Measurements from ENCODE around the gene TCN2. TPM values are rescaled to one million over a fixed set of nuclear protein-coding genes. Genes with fewer than 3 reads are reported as not detected.

The TCN2 gene
- total RNA-seq, 1 experiment from 2014 or later, result 7.3 TPM

DNA sequence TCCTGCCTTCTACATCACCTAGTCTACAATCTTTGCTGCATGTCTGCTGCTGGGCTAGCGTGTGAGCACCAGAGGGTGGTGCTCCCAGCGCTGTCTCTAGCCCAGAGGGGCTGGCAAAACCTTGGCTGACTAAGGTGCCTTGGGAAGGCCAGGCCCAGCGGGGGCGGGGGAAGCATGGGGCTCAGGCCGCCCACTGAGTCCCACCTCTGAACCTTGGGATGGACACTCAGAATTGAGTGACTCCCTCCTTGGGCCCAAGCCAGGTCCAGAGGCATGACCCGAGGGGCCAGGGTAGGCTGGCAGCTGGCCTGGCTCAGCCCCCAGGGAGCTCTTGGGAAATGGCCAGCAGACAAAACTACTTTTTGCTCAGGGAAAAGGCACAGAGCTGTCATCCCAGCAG is 24.9 kb upstream of the TCN2 start:
- no peaks in the 10 kb centered on the region for H3K27me3 ChIP-seq (replicated peaks; ENCODE audit: insufficient read depth, low read depth, low read length, poor library complexity)
- H3K36me3 ChIP-seq (ENCODE audit: insufficient read depth, low read length, poor library complexity, severe bottlenecking), result peaks cover 96% of the 10 kb centered on the region
- H3K27ac ChIP-seq (ENCODE audit: low read depth, low read length, poor library complexity, severe bottlenecking), result no peak overlapping the region
- BruUV-seq (replicated peaks), result no TSS peak
- CTCF ChIA-PET, result no interaction called here
- no peak for DNase-seq (ENCODE audit: low spot score)
- POLR2A ChIA-PET (ENCODE audit: low non-redundant PET), result no interaction called here
- intact Hi-C loops (cut with micrococcal nuclease; ENCODE audit: unreplicated experiment), result no loop called here
- H3K4me3 ChIP-seq (ENCODE audit: low read depth, low read length, poor library complexity, severe bottlenecking), result no peak overlapping the region
- no peaks in the 10 kb centered on the region for H3K9me3 ChIP-seq (ENCODE audit: low read depth, low read length, poor library complexity, severe bottlenecking)
- no peaks in the 10 kb centered on the region for H3K4me1 ChIP-seq (ENCODE audit: insufficient read depth, low read length, poor library complexity, severe bottlenecking)
- TF ChIP-seq CTCF (conservative IDR thresholded peaks at IDR 0.05; ENCODE audit: low read depth, low read length), result no peak
- TF ChIP-seq EZH2 (IDR thresholded peaks at IDR 0.05; ENCODE audit: borderline replicate concordance, low read depth, low read length, poor library complexity, severe bottlenecking), result no peak

DNA sequence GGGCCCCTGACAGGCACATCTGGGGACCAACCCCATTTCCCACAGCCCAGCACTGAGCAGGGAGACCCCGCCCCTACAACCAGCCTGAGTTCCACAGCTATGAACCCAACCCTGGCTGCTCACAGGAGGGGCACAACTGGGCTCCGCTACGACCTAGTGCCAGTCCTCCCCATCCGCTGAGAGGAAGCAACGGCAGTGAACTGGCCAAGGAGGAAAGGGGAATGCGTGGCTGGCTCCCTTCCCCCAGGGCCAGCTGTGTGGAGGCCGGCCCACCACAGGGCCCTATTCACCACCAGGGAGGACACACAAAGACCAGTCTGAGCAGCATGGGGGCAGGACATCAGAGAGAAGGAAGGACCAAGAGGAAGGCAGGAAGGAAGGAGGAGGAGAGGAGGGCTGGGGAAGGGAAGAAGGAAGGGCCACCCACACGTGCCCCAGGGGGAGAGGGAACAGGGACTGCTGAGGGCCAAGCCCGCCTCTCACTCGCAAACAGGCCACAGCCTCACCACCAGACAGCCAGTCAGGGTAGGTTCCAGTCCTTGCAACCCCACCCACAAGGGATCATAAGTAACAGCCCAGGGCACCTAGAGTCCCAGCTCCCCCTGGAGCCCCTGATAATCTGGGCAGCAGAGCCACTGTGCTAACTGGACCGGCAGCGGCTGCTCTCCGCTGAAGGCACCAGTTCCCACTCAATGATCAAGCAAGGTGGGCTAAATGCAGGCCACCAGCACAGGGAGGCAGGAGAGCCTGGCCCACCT is 24.0 kb upstream of the TCN2 start:
- TF ChIP-seq EZH2 (IDR thresholded peaks at IDR 0.05; ENCODE audit: borderline replicate concordance, low read depth, low read length, poor library complexity, severe bottlenecking) (no peak), CTCF (conservative IDR thresholded peaks at IDR 0.05; ENCODE audit: low read depth, low read length) (no peak)
- Histone ChIP-seq H3K4me3 (ENCODE audit: low read depth, low read length, poor library complexity, severe bottlenecking) (no peak overlapping the region), H3K27ac (ENCODE audit: low read depth, low read length, poor library complexity, severe bottlenecking) (no peak overlapping the region), H3K36me3 (ENCODE audit: insufficient read depth, low read length, poor library complexity, severe bottlenecking) (peaks cover 99% of the 10 kb centered on the region), H3K9me3 (ENCODE audit: low read depth, low read length, poor library complexity, severe bottlenecking) (no peaks in the 10 kb centered on the region), H3K4me1 (ENCODE audit: insufficient read depth, low read length, poor library complexity, severe bottlenecking) (no peaks in the 10 kb centered on the region), H3K27me3 (replicated peaks; ENCODE audit: insufficient read depth, low read depth, low read length, poor library complexity) (no peaks in the 10 kb centered on the region)
- ChIA-PET CTCF (no interaction called here), POLR2A (ENCODE audit: low non-redundant PET) (no interaction called here)
- intact Hi-C loops (cut with micrococcal nuclease; ENCODE audit: unreplicated experiment), result no loop called here
- no TSS peak for BruUV-seq (replicated peaks)
- DNase-seq (ENCODE audit: low spot score), result no peak

GRCh38 chr22:30584441-30584840 is 22.5 kb upstream of the TCN2 start:
- Histone ChIP-seq H3K4me3 (ENCODE audit: low read depth, low read length, poor library complexity, severe bottlenecking) (no peak overlapping the region), H3K27ac (ENCODE audit: low read depth, low read length, poor library complexity, severe bottlenecking) (no peak overlapping the region), H3K36me3 (ENCODE audit: insufficient read depth, low read length, poor library complexity, severe bottlenecking) (peaks cover 95% of the 10 kb centered on the region), H3K4me1 (ENCODE audit: insufficient read depth, low read length, poor library complexity, severe bottlenecking) (no peaks in the 10 kb centered on the region), H3K27me3 (replicated peaks; ENCODE audit: insufficient read depth, low read depth, low read length, poor library complexity) (no peaks in the 10 kb centered on the region), H3K9me3 (ENCODE audit: low read depth, low read length, poor library complexity, severe bottlenecking) (no peaks in the 10 kb centered on the region)
- BruUV-seq (replicated peaks), result no TSS peak
- TF ChIP-seq CTCF (conservative IDR thresholded peaks at IDR 0.05; ENCODE audit: low read depth, low read length), result no peak
- no peak for TF ChIP-seq EZH2 (IDR thresholded peaks at IDR 0.05; ENCODE audit: borderline replicate concordance, low read depth, low read length, poor library complexity, severe bottlenecking)
- DNase-seq (ENCODE audit: low spot score), result no peak
- ChIA-PET POLR2A (ENCODE audit: low non-redundant PET) (no interaction called here), CTCF (no interaction called here)
- intact Hi-C loops (cut with micrococcal nuclease; ENCODE audit: unreplicated experiment), result no loop called here

All from A673 (cell line).